NOMO-1 treated with DMSO at 0.1 percent for 48 hours (cell line): Measurements from ENCODE around the gene POLG.
A peak's percentile ranks its signal among the peaks of the same experiment; 100 is the strongest.

Experiments used
- DNase-seq: peaks from one replicate; lab custom pipeline; 2025; ENCODE audit not compliant: unreplicated experiment; lab: John Stamatoyannopoulos, UW

POLG gene

GRCh38 chr15:89327113-89327512 lies 7.5 kb downstream of the POLG start:
- DNase-seq = no peak

GRCh38 chr15:89326316-89326715 lies 8.3 kb downstream of the POLG start:
- DNase-seq = peak; percentile 47

GRCh38 chr15:89325039-89325803 lies 9.4 kb downstream of the POLG start:
- no peak for DNase-seq

GRCh38 chr15:89323825-89324224 lies 10.8 kb downstream of the POLG start:
- no peak for DNase-seq

- DNase-seq = no peak
Observed at GRCh38 chr15:89322822-89323221, 11.8 kb downstream of the POLG start.

- no peak for DNase-seq
Observed at GRCh38 chr15:89321521-89322410, 12.9 kb downstream of the POLG start.

- DNase-seq = no peak
Observed at GRCh38 chr15:89320200-89320599, 14.4 kb downstream of the POLG start.

- no peak for DNase-seq
Observed at GRCh38 chr15:89319678-89320077, 14.9 kb downstream of the POLG start.

- DNase-seq = no peak
Observed at GRCh38 chr15:89317186-89317720, 17.4 kb downstream of the POLG start.

GRCh38 chr15:89316504-89316903 lies 18.1 kb downstream of the POLG start:
- DNase-seq = no peak

GRCh38 chr15:89315375-89315929 lies 19.2 kb downstream of the POLG start:
- DNase-seq = no peak

- DNase-seq = no peak
Observed at GRCh38 chr15:89309993-89310392, 24.6 kb downstream of the POLG start.

GRCh38 chr15:89308236-89308635 lies 26.4 kb downstream of the POLG start:
- no peak for DNase-seq

GRCh38 chr15:89307791-89308190 lies 26.8 kb downstream of the POLG start:
- no peak for DNase-seq

GRCh38 chr15:89307046-89307587 lies 27.5 kb downstream of the POLG start:
- no peak for DNase-seq

- DNase-seq = no peak
Observed at GRCh38 chr15:89305395-89305794, 29.2 kb downstream of the POLG start.

- DNase-seq = no peak
Observed at GRCh38 chr15:89303986-89304385, 30.6 kb downstream of the POLG start.

GRCh38 chr15:89301304-89302089 lies 33.1 kb downstream of the POLG start:
- DNase-seq = no peak

- DNase-seq = no peak
Observed at GRCh38 chr15:89299896-89300295, 34.7 kb downstream of the POLG start.

- DNase-seq = no peak
Observed at GRCh38 chr15:89293012-89293411, 41.6 kb downstream of the POLG start.
